Fibroblast of skin of right quadriceps (primary cell): ENCODE measurements around the gene HIF3A.
"Not testable (repeated sequence)": the region's sequence is repeated elsewhere in the genome, so short reads cannot be mapped to it uniquely, and the experiment has no call there.

Experiments used
- DNase-seq: peaks from one replicate; pipeline ENCODE4 v3.0.0-alpha.2; 2013

HIF3A gene

DNA sequence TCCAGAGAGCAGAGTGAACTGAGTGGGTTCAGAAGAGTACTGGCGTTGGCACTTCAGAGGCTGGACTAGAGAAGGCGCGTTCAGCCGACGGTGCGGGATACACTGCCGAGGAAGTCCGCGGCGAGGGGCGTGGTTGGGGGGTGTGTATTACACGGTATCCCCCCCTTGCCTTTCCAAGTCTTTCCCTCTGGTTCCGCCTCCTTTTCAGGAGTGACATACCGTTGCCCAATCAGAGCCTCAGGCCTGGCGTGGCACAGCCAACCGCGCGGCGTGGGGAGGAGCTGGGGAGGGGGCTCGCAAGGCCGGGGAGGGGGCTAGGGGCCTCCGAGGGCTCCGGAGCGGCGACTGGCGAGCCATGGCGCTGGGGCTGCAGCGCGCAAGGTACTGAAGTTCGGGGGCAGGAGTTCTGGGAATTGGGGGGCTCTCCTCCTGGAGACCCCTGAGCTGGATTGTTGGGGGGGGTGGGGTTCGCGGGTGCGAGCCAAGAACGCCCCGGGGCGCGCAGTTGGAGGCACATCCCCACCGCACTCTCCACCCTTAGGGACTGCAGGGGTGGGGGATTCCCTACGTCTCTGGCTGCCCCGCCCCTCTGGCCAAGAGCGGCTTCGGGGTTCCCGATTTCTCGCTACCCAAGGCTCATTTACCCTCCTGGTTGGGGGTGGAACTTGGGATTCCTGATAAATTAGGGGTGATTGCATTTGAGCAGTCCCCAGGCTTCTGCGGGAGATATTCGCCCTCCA lies at the start of gene HIF3A:
Gene HIF3A, plus strand, starts transcription at position 321 of the 740 bp plus-strand sequence. Its CDS starts 35 bp downstream, at position 356.
- peak; percentile 55 for DNase-seq

DNA sequence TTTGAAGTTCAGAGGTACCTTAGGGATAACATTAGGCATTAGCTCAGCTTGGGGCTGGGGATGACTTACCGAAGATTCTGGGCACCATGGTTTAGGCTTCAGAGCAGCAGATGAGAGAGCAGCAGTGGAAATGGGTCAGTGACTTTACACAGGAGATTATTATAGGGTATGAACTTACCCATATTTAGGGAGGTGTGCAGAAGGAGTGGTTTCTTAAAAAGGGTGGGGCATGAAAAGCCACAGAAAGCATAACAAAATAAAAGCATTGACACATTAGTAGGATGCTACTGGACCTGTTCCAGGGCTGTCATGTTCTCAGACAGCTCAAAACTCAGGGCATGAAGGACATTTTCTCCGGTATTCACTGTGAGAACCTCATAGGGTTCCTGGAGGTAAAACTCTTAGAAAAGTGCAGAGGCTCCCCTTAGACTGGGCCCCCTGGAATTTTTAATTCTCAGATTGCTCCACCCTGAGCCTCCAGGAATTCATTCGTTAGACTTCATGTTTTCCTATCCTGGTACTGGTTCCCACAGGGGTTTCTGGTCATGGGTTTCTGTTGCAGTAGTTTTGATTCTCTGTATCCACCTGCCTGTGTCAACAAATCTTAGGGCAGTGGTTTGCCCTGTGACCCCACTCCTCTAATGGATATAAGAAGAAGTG lies 46.6 kb upstream of the HIF3A start:
- DNase-seq: no peak

DNA sequence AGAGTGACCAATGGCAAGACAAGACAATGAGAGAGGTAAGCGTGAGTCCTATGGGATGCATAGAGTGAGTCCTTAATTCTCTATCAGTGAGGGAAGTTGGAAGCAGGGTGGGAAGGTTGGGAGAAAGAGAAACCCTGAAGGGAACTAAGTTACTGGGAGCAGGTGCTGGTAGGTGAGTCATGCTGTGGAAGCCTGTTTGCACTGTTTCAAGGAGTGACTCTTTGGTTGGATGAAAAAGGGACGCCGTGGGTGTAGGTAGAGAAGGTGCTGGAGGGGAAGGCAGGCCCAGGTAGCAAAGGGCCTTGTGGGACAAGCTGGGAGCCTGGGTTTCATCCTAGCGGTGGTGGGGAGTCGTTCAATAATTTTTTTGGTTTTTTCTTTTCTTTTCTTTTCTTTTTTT lies 45.4 kb upstream of the HIF3A start:
- no peak for DNase-seq

DNA sequence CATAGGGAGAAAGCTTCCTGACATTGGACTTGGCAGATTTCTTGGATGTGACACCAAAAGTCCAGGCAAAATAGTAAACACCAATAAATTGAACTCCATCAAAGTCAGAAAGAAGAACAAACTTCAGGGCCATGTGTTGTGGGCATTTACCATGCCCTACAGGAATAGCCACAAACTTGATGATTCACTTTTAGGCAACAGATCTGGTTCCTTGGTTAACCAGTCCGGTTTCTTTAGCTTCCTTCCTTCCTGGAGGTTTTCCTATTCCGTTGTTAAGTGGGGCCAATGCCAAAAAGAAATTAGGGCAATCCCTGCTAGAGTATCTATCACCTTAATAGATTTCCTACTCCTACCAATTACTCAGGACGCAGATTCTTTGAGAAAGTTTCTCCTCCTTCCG lies 42.1 kb upstream of the HIF3A start:
- no peak for DNase-seq

GRCh38 chr19:46256855-46257254 lies 40.0 kb upstream of the HIF3A start:
- DNase-seq: no peak

DNA sequence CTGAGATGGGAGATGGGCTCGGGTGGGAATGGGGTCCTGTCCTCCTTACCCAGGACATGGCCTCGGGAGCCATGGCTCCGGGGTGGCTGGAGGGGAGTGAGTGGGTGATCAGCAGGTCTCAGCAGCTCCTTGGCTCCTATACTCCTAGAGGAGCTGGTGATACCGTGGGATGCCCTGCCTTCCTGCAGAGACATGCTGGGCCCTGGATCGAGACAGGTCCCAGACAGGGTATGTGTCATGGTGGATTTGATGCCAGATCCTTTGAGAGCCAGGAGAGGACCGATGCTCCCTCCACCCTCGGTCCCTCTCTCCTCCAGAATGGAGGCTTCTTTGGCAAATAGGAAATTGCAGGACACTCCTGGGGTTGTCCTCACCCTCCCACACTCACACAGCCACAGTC lies 35.3 kb upstream of the HIF3A start:
- DNase-seq: not testable (repeated sequence)

GRCh38 chr19:46262684-46263296 lies 34.1 kb upstream of the HIF3A start:
- peak; percentile 22 for DNase-seq

DNA sequence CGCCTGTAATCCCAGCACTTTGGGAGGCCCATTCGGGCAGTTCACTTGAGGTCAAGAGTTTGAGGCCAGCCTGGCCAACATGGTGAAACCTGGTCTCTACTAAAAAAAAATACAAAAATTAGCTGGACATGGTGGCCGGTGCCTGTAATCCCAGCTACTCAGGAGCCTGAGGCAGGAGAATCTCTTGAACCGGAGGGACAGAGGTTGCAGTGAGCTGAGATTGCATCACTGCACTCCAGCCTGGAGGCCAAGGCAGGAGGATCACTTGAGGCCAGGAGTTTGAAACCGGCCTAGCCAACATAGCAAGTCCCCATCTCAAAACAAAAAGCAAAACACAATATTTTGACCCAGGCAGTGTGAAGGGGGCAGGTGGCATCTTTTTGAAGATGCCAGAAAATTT lies 32.0 kb upstream of the HIF3A start:
- DNase-seq: not testable (repeated sequence)

GRCh38 chr19:46265217-46265828 lies 31.5 kb upstream of the HIF3A start:
- peak; percentile 77 for DNase-seq

DNA sequence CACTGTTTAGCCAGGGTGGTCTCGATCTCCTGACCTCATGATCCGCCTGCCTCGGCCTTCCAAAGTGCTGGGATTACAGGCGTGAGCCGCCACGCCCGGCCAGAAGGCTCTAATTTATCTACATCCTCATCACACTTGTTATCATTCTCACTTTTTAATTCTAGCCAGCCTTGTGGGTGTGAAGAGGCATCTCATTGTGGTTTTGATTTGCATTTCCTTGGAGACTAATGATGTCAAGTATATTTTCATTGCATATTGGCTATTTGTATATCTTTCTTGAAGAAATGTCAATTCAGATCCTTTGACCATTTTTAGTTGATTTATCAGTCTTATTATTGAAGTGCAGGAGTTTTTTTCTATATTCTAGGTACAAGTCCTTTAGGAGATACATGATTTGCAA lies 27.7 kb upstream of the HIF3A start:
- DNase-seq: no peak

DNA sequence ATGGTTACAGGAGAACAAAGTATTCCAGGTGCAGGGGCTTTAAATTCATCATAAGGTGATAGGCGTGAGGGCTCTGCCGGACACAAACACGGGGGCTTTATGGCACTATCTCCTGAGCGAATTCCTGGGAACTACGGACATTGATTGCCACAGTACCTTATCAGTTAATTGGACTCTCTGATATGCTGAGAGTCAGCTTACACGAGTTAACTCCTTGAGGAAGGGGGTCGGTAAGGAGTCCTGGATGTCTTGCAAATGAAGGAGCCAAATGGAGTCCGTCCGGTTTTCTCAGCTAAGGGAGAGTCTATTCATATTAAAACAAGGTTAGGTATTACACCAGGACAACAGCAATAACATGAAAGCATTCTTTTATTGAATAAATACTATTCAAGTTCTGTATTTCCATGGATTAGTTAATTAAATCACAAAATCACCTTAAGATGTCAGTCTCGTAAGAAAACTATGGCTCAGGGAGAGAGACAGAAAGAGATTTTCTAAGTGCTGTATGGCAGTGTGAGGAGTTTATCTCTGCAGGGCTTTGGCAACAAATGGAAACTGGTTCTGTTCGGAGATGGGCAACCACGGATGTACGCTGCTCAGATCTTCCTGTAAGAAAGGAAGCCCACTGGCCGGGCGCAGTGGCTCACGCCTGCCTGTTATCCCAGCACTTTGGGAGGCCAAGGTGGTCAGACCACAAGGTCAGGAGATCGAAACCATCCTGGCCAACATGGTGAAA lies 26.2 kb upstream of the HIF3A start:
- no peak for DNase-seq

DNA sequence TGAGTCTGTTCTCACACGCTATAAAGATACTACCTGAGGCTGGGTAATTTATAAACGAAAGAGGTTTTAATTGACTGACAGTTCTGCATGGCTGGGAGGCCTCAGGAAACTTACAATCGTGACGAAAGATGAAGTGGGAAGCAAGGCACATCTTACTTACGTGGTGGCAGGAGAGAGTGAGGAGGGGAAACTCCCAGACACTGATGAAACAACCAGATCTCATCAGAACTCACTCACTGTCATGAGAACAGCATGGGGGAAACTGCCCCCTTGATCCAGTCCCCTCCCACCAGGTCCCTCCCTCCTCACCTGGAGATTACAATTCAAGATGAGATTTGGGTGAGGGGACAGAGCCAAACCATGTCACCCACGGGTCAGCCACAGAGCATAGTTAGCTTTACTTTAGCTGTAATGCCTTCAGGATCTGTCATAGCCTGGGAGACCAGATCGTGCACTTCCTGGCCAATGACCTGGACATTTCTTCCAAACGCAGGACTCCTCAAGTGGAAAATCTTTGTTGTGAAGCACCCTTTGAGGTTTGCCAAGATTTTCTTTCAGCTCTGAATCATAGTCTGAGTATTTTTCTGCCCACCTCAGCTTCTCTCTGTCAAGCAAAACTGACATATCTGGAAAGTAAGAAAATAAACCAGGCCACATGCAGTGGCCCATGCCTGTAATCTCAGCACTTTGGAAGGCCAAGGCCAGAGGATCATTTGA lies 25.2 kb upstream of the HIF3A start:
- peak; percentile 78 for DNase-seq

DNA sequence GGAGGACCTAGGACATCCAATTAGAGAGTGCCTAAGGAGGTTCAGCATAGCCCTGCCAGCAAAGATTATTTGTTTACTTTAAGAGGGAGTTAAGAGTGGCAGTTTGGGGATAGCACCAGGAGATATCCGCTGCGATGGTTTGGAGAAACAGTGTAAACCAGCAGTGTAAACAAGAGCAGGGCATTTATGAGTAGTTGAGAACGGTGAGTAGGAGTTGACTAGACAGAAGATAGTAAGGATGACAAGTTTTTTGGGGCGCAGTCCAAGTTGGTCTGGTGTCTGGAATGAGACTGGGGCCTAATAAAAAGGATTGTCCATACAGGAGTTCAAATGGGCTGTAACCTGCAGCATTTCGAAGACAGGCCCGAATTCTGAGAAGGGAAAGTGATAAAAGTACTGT lies 22.9 kb upstream of the HIF3A start:
- not testable (repeated sequence) for DNase-seq

DNA sequence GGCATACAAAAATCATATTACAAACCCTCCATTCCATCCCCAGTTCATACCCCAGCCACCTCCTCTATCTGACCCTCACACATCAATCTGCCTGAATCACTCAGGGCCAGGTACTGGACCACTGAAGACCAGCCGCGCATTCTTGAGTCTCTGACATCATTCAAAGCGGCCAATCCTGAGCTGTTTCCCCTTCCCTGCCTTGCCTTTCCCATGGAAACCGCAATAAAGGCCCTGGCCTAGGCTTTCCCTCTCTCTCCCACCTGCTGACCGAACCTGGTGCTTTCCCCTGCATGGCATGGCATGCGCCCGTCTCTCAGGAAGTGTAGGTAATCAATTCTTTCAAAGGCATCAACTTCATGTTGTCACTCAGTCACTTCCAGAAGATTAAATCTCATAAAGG lies 17.7 kb upstream of the HIF3A start:
- no peak for DNase-seq

GRCh38 chr19:46283771-46284170 lies 13.1 kb upstream of the HIF3A start:
- peak; percentile 37 for DNase-seq

GRCh38 chr19:46284635-46285034 lies 12.2 kb upstream of the HIF3A start:
- no peak for DNase-seq

DNA sequence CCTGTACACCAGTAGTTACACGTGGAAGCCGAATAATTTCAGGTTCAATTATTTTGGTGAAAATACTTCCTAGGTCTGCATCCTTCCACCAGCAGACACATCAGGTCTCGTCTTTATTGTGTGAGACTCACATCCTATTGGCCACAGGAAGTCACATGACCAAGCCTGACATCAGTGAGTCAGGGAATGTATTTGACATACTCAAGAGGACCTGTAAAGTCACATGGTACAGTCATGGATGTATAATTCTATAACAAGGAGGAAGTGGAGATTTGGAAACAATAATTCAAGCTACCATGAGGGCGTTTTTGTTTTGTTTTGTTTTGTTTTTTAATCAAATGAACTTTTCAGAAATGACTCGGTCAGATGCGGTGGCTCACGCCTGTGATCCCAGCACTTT lies 9.3 kb upstream of the HIF3A start:
- no peak for DNase-seq

GRCh38 chr19:46288896-46289588 lies 7.8 kb upstream of the HIF3A start:
- peak; percentile 94 for DNase-seq

- DNase-seq: no peak
Observed at GRCh38 chr19:46289724-46290619, 6.9 kb upstream of the HIF3A start.

DNA sequence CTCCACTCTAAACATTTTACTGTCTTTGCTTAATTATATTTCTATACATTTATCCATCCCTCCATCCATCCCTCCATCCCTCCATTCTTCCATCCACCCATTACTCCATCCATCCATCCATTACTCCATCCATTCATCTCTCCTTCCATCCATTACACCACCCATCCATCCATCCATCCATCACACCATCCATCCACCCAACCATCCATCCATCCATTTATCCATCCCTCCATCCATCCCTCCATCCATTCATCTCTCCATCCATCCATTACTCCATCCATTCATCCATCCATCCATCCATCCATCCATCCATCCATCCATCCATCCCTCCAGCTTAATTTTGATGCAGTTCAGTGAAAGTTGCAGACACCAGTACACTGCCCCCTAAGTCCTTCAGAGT lies 5.0 kb upstream of the HIF3A start:
- DNase-seq: no peak

- no peak for DNase-seq
Observed at GRCh38 chr19:46294494-46294893, 2.3 kb upstream of the HIF3A start.
